DMS53 treated with DMSO at 0.1 percent for 48 hours (cell line): ENCODE measurements around the gene TENT5C.

Source experiments
- DNase-seq: peaks from one replicate; lab custom pipeline; 2025; ENCODE audit not compliant: unreplicated experiment; lab: John Stamatoyannopoulos, UW

TENT5C gene

DNA sequence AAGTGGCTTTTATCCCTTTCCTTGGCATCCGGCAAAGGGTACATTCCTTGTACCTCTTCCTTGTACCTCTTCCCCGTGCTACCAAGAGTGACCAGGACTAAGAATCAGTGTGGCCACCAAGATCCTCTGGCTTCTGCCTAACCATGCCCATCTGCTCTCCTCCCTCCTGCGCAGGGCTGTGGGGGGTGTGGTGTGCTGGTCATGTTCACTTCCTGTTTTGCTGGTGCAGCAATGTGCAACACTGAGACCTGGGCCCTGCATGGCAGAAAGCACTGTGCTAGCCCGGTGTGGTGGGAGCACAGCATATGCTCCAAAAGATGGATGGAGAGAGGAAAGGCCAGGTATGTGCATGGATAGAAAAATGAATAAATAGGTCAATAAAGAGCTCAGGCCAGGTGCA is 33.3 kb upstream of the TENT5C start:
- no peak for DNase-seq

DNA sequence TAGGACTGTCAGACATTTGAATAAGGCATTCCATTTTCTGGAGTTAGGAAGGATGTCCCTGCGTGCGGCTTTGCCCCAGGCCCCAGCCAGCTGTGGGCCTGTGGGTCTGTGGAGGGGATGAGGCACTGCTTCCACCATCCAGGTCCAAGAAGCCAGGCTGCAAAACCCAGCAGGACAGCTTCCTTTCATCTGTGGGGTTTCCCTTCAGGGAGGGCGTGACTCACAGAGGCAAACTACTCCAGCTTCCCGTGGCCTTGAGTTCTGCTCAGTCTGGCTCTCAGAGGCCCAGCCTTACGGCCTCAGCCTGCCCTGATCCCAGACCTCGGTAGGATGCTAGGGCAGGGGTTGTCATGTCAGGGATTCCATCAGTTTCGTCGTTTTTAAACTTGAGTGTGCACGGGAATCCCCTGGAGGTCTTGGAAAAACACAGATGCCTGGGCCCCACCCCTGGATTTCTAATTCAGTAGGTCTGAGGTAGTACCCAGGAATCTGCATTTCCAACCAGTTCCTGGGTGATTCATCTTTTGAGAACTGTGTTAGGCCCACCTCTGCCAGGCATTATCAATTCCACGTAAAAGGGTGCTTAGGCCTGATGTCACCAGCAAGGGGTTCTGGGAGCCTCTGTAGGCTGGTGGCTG is 32.3 kb upstream of the TENT5C start:
- DNase-seq = no peak

- DNase-seq = no peak
Observed at GRCh38 chr1:117574161-117574835, 31.6 kb upstream of the TENT5C start.

DNA sequence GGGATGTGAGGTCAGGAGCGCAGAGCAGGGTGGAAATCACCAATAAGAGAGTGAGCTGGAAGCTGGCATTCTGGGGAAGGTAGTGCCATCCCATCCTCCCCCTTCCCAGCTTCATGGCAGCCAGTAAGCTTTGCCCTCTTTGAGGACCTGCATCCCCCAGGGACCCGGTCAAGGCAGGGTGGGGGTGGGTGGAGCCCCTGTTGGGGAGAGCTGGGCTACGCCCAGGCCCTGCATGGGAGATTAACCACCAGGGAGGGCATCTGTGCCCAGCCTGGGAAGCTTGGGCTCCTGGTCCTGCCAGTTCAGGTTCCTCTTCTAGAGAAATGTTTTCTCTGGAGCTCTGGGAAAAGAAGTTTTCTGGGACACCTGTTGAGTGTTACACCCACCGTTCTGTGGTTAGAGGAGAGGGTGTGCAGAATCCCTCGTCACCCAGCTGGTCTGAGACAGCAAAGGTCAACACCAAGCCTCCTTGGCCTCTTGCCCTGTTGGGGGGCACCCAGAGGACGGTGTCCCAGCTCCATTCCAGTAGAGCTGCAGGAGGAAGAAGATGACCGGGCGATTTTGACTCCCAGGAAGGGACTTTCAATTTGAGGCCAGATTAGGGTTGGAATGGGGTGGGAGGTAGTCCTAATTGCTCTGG is 30.1 kb upstream of the TENT5C start:
- DNase-seq = no peak

DNA sequence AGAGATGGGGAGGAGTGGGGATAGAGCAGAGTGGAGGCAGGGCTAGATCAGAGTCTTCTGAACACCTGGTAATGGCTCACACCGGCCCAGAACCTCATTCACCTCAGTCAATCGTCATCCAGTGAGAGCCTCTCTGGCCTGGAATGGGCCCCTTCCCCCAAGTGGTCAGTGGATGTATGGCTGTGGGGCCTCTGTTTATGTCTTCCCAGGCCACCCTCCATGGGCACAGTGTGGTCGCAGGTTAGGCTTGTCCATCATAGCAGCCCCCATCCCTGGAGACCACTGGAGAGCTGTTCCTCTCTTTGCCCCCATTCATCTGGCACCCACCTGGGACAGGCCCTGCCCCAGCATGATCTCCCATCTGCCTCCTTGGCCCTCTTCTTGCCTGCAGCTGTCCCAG is 29.6 kb upstream of the TENT5C start:
- DNase-seq = no peak

- no peak for DNase-seq
Observed at GRCh38 chr1:117577191-117577885, 28.5 kb upstream of the TENT5C start.

- DNase-seq = no peak
Observed at GRCh38 chr1:117578466-117578865, 27.4 kb upstream of the TENT5C start.

GRCh38 chr1:117579221-117579906 is 26.5 kb upstream of the TENT5C start:
- DNase-seq = no peak

GRCh38 chr1:117580436-117580835 is 25.4 kb upstream of the TENT5C start:
- DNase-seq = no peak

- DNase-seq = no peak
Observed at GRCh38 chr1:117580882-117581281, 25.0 kb upstream of the TENT5C start.

DNA sequence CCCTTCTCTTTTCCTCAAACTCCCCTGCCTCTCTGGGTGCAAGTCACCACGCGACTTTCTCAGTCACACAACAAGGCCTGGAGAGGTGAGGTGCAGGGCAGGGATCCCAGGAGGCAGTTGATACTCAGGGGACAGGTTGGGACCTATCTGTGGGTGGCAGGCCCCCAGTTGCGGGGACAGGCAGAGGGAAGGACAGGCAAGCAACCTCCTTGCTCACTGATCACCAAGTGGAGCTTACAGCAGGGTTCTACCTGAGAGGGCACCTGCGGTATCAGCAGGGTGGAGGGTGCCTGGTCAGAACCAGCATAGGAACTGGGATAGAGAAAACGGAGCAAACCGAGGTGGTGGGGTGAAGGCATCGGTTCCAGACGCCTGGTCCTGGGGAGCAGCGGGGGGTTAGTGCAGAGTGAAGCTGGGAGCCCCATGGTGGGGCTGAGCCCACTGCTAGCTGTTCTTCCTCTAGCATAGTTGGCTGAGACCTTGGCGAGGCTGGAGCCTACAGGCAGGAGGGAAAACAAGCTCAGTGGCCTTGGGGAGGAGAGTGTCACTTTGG is 24.4 kb upstream of the TENT5C start:
- no peak for DNase-seq

GRCh38 chr1:117582451-117582850 is 23.4 kb upstream of the TENT5C start:
- DNase-seq = no peak

DNA sequence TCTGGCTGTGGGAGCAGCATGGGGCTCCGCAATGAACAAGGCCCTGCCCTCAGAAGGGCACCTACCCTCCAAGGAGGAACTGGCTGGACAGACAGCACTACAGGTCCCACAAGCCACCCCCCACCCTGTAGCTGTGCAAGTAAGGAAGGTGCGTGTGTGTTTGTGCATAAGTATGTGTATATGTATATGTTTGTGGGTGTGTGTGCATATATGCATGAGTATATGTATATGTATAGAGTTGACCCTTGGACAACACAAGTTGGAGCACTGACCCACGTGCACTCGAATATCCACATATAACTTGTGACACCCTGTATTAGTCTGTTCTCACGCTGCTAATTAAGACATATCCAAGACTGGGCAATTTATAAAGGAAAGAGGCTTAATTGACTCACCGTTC is 22.6 kb upstream of the TENT5C start:
- no peak for DNase-seq

- DNase-seq = no peak
Observed at GRCh38 chr1:117584181-117584580, 21.7 kb upstream of the TENT5C start.

DNA sequence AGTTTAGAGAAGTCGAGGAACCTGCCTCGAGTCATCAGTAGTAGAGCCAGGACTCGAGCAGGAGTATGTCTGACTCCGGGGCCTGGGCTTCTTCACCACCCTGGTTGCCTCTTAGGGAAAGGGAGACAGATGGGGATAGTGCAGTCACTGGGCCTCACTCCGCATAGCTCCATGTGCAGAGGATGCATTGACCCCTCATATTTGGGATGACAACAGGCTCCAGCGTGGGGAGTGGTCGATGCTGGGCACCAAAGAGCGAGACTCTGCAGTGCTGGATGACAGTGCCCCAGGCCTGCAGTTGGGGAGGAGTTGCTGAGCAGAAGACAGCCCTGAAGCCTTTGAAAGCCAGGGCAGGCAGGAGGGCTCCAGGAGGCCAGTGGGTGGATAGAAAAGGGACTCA is 20.8 kb upstream of the TENT5C start:
- no peak for DNase-seq

- DNase-seq = no peak
Observed at GRCh38 chr1:117586337-117586736, 19.5 kb upstream of the TENT5C start.

DNA sequence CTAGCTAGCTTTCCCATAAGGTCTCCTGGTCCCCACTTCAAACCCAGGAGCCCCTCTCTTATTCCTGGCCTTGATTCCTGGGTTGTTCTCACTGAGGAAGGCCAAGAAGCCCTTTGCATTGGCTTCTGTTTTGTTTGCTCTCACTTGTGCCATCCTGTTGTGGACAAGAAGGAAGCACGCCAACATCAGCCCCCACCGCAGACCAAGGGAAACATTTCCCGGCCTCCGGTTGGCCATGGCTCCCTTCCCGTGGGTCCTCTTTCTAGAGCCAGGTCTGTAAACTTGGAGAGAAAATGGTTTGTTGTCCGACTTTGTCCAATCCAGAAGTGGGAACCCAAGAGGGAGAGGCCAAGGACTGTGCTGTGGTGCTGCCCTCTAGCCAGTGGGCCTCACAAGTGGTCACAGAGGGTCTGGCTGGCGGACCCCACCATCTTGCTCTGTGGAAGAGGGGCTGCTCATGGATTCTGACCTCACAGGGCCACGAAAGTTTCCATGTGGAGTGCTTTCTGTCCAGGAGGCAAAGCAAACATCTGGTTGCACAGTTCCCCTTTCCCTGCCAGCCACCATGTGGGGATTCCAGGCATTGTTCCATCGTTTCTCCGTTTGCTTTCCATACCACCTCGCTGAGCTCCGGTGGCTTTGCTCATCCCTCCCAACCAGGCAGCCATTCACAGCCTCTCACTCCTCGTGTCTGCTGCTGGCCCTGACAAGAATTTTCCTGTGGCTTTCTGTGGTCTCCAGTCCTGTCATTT is 18.9 kb upstream of the TENT5C start:
- no peak for DNase-seq

GRCh38 chr1:117587499-117588356 is 18.1 kb upstream of the TENT5C start:
- DNase-seq = no peak

DNA sequence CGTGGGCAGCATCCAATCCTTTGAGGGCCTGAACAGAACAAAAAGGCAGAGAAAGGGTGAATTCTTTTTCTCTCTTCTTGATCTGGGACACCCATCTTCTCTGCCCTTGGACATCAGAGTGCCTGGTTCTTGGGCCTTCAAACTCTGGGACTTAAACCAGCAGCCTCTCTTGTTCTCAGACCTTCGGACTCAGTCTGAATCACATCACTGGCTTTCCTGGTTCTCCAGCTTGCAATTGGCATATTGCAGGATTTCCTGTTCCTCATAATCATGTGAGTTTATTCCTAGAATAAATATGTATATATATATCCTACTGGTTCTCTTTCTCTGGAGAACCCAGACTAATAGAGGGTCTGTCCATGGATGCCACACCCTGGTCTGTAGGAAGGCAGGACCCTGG is 16.3 kb upstream of the TENT5C start:
- no peak for DNase-seq
